LNCAP (cell line): ENCODE results near the gene DOLK.

Source experiments
- TF ChIP-seq, protein P1 (sequence below): fragments of 450-650 bp; IDR thresholded peaks from 2 replicates; pipeline ENCODE4 v1.5.1; 2017; ENCODE audit warnings: mild to moderate bottlenecking

DOLK gene

DNA sequence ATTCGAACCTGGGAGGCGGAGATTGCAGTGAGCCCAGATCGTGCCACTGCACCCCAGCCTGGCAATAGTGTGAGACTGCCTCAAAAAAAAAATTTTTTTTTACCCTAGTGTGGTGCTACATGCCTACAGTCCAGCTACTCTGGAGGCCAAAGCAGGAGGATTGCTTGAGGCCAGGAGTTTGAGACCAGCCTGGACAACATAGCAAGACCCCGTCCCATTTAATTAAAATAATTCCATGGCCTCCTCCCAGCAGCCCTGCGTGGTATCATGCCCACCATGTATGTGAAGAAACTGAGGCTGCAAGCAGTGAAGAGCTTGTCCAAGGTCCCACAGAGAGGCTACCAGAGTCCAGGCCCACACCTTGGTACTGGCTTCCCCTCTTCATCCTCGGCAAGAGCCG is 46.0 kb downstream of the DOLK start:
- TF ChIP-seq, protein P1, sequence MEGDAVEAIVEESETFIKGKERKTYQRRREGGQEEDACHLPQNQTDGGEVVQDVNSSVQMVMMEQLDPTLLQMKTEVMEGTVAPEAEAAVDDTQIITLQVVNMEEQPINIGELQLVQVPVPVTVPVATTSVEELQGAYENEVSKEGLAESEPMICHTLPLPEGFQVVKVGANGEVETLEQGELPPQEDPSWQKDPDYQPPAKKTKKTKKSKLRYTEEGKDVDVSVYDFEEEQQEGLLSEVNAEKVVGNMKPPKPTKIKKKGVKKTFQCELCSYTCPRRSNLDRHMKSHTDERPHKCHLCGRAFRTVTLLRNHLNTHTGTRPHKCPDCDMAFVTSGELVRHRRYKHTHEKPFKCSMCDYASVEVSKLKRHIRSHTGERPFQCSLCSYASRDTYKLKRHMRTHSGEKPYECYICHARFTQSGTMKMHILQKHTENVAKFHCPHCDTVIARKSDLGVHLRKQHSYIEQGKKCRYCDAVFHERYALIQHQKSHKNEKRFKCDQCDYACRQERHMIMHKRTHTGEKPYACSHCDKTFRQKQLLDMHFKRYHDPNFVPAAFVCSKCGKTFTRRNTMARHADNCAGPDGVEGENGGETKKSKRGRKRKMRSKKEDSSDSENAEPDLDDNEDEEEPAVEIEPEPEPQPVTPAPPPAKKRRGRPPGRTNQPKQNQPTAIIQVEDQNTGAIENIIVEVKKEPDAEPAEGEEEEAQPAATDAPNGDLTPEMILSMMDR = no peak

DNA sequence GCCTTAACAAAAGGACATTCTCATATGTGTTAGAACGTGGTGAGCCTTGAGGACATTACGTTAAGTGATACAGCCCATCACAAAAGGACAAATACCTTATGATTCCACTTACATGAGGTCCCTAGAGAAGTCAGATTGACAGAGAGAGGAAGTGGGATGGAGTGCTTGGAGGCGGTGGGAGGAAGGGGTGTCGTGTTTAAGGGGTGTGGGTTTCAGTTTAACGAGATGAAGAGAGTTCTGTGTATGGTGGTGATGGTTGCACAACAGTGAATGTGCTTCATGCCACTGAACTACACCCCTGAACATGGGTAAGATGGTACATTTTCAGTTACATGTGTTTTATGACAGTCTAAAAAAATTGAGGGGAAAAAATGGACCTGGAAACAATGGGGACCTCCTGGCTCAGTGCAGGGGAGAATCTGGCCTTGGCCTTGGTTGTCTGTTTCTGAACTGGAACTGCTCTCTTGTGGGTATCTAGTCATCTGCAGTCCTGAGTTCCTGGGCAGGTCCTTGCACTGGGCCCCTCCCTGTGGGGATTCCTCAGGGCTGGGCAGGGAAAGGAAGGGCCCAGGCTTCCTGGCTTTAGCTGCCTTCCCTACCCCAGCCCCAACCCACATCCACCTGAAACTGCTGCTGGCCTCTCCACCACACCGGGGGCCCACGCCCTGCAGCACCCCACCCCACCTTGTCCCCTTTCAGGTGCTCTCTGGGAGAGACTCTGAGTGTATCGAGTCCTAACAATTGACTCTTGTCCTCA is 47.7 kb downstream of the DOLK start:
- TF ChIP-seq, protein P1 = no peak

- TF ChIP-seq, protein P1 = no peak
Observed at GRCh38 chr9:128898845-128899565, 48.4 kb downstream of the DOLK start.

DNA sequence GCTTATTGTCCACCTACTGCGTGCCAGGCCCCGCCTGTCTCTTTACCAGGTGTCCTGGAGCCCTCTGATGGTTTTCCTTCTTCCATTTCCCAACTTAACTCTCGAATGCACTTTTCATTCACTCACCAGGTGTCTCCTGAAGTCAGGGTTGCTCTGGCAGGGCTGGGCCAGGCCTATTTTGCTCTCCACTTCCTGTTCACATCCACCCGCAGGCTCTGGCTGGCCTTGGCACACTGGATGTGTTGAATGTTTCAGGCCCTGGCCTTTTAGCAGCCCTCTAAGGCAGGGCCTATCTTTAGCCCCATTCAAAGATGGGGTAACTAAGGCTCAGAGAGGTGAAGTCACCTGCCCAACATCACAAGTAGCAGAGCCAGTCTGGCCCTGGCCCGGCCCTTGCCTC is 49.0 kb downstream of the DOLK start:
- TF ChIP-seq, protein P1 = no peak

DNA sequence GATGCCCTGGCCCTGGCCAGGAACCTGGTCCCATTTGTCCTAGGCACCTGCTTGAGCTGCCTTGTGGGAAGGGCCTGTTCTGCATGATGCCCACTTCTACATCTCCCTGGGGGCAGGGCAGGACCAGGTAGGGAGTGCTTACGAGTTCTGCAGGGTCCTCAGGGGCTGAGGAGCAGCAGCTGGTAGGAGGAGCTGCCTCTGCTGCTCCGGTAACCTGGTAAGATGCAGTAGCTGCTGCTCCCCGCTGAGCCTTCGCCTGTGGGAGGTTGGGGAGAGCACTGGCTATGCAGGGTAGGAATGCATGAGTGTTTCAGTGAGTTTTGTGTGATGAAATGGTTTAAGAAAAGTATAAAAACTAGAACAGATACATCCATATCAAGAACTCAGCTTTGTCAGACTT is 51.8 kb downstream of the DOLK start:
- TF ChIP-seq, protein P1 = no peak
